ENCODE data around the gene LRRC23. TPM values are rescaled to one million over a fixed set of nuclear protein-coding genes. Genes with fewer than 3 reads are reported as not detected.
A peak's percentile ranks its signal among the peaks of the same experiment; 100 is the strongest.

LRRC23 gene
- total and polyA plus RNA-seq, 2 of the 13 experiments (the other 11 are each of a cell fraction or from before 2014, with no cell fraction given): 6.0 to 7.8 TPM

DNA sequence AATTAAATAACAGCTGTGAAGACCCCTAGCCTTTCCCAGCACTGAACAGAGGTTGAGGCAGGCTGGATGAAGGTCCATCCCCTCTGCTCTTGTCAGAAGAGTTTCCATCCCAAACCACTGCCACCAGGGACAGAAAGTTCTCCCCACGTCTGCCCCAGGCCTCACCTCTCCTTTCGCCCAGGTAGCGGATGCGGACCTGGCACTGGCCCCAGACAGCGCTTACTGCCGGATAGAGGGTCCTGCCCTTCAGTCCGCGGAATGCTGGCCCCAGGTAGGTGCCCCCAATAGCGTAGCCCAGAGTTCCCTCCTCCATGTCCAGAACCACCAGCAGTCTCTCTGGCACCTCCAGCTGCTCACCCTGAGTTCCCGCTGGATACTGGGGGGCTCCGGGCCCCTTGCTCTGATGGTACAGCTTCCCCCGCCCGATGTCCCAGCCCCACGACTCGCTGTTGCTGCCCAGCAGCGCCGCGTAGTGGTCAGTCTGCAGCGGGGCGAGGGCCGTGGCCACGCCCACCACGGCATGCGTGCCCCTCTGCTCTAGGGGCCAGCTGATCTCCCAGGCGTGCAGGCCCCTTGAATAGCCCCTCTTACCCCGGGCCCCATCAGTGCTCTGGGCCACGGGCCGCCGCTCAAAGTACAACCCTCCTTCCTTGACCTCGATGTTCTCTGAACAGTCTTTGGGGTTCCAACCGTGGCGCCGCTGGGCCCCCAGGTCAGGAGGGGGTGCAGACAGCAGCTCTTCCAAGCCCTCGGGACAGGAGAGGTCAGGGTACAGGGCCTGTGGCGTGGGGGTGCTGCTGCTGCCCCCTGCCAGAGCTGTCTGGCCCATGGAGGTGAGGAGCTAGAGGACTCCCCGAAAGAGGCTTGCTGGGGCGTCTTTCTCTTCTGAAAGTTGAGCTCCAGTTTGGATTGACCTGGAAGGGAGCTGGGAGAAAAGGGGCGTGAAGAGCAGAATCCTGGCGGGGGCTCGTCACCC, 32.3 kb upstream of the LRRC23 start (continued):
- TF ChIP-seq, protein P1, sequence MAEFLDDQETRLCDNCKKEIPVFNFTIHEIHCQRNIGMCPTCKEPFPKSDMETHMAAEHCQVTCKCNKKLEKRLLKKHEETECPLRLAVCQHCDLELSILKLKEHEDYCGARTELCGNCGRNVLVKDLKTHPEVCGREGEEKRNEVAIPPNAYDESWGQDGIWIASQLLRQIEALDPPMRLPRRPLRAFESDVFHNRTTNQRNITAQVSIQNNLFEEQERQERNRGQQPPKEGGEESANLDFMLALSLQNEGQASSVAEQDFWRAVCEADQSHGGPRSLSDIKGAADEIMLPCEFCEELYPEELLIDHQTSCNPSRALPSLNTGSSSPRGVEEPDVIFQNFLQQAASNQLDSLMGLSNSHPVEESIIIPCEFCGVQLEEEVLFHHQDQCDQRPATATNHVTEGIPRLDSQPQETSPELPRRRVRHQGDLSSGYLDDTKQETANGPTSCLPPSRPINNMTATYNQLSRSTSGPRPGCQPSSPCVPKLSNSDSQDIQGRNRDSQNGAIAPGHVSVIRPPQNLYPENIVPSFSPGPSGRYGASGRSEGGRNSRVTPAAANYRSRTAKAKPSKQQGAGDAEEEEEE (CRISPR knock-in tag; IDR thresholded peaks at IDR 0.05; ENCODE audit: borderline replicate concordance): no peak
- TF ChIP-seq FOXA3 (CRISPR knock-in tag; IDR thresholded peaks at IDR 0.05) (peak; percentile 22), YEATS4 (CRISPR knock-in tag; IDR thresholded peaks at IDR 0.05; ENCODE audit: borderline replicate concordance) (peak; percentile 78; the same call in 1 of the 2 replicates), RORA (CRISPR knock-in tag; IDR thresholded peaks at IDR 0.05) (no peak), THAP11 (CRISPR knock-in tag; IDR thresholded peaks at IDR 0.05) (peak; percentile 56), ZNF253 (CRISPR knock-in tag; IDR thresholded peaks at IDR 0.05; ENCODE audit: borderline replicate concordance) (no peak), TBP (CRISPR knock-in tag; IDR thresholded peaks at IDR 0.05) (no peak), KDM5A (IDR thresholded peaks at IDR 0.05; ENCODE audit: borderline replicate concordance, low read length) (peak; percentile 71; the same call in 1 of the 2 replicates), ZNF24 (IDR thresholded peaks at IDR 0.05) (no peak), ZIK1 (CRISPR knock-in tag; IDR thresholded peaks at IDR 0.05; ENCODE audit: borderline replicate concordance, low read depth) (no peak), TARDBP (CRISPR knock-in tag; IDR thresholded peaks at IDR 0.05) (peak; percentile 62; the same call in 1 of the 2 replicates), ZNF12 (CRISPR knock-in tag; IDR thresholded peaks at IDR 0.05) (no peak), MTA3 (CRISPR knock-in tag; IDR thresholded peaks at IDR 0.05) (no peak), RBAK (CRISPR knock-in tag; IDR thresholded peaks at IDR 0.05) (no peak), MED13 (CRISPR knock-in tag; IDR thresholded peaks at IDR 0.05) (no peak), POLR2AphosphoS5 (IDR thresholded peaks at IDR 0.05; ENCODE audit: low read depth, low read length) (peak; percentile 16), ZSCAN21 (CRISPR knock-in tag; IDR thresholded peaks at IDR 0.05; ENCODE audit: borderline replicate concordance) (peak; percentile 41), NFYB (CRISPR knock-in tag; IDR thresholded peaks at IDR 0.05) (peak; percentile 30; the same call in 1 of the 2 replicates), ZNF790 (CRISPR knock-in tag; IDR thresholded peaks at IDR 0.05; ENCODE audit: borderline replicate concordance) (no peak)
- TF ChIP-seq, protein P2, sequence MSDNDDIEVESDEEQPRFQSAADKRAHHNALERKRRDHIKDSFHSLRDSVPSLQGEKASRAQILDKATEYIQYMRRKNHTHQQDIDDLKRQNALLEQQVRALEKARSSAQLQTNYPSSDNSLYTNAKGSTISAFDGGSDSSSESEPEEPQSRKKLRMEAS (IDR thresholded peaks at IDR 0.05): peak; percentile 89
- TF ChIP-seq, protein P3, sequence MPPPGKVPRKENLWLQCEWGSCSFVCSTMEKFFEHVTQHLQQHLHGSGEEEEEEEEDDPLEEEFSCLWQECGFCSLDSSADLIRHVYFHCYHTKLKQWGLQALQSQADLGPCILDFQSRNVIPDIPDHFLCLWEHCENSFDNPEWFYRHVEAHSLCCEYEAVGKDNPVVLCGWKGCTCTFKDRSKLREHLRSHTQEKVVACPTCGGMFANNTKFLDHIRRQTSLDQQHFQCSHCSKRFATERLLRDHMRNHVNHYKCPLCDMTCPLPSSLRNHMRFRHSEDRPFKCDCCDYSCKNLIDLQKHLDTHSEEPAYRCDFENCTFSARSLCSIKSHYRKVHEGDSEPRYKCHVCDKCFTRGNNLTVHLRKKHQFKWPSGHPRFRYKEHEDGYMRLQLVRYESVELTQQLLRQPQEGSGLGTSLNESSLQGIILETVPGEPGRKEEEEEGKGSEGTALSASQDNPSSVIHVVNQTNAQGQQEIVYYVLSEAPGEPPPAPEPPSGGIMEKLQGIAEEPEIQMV (CRISPR knock-in tag; IDR thresholded peaks at IDR 0.05; ENCODE audit: low read depth): peak; percentile 88
- TF ChIP-seq, protein P4, sequence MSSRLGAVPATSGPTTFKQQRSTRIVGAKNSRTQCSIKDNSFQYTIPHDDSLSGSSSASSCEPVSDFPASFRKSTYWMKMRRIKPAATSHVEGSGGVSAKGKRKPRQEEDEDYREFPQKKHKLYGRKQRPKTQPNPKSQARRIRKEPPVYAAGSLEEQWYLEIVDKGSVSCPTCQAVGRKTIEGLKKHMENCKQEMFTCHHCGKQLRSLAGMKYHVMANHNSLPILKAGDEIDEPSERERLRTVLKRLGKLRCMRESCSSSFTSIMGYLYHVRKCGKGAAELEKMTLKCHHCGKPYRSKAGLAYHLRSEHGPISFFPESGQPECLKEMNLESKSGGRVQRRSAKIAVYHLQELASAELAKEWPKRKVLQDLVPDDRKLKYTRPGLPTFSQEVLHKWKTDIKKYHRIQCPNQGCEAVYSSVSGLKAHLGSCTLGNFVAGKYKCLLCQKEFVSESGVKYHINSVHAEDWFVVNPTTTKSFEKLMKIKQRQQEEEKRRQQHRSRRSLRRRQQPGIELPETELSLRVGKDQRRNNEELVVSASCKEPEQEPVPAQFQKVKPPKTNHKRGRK (CRISPR knock-in tag; IDR thresholded peaks at IDR 0.05): no peak
- TF ChIP-seq, protein P5, sequence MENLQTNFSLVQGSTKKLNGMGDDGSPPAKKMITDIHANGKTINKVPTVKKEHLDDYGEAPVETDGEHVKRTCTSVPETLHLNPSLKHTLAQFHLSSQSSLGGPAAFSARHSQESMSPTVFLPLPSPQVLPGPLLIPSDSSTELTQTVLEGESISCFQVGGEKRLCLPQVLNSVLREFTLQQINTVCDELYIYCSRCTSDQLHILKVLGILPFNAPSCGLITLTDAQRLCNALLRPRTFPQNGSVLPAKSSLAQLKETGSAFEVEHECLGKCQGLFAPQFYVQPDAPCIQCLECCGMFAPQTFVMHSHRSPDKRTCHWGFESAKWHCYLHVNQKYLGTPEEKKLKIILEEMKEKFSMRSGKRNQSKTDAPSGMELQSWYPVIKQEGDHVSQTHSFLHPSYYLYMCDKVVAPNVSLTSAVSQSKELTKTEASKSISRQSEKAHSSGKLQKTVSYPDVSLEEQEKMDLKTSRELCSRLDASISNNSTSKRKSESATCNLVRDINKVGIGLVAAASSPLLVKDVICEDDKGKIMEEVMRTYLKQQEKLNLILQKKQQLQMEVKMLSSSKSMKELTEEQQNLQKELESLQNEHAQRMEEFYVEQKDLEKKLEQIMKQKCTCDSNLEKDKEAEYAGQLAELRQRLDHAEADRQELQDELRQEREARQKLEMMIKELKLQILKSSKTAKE (CRISPR knock-in tag; IDR thresholded peaks at IDR 0.05; ENCODE audit: borderline replicate concordance): peak; percentile 82
